GM23248 (cell line): ENCODE data around the gene FLVCR1.
"Not testable (repeated sequence)": the region's sequence is repeated elsewhere in the genome, so short reads cannot be mapped to it uniquely, and the experiment has no call there.

Experiments
- EZH2 ChIP-seq: fragments of 200-600 bp; sonication (generic); IDR thresholded peaks from 2 replicates; pipeline ENCODE4 v1.6.1; 2018; ENCODE audit warnings: antibody characterized with exemption, mild to moderate bottlenecking; ENCODE audit not compliant: insufficient read depth, poor library complexity, severe bottlenecking
- EZH2phosphoT487 ChIP-seq: fragments of 200-600 bp; sonication (generic); IDR thresholded peaks from 2 replicates; pipeline ENCODE4 v1.6.1; 2018; ENCODE audit warnings: antibody characterized with exemption, moderate library complexity, mild to moderate bottlenecking, low read depth; ENCODE audit not compliant: insufficient read depth

DNA sequence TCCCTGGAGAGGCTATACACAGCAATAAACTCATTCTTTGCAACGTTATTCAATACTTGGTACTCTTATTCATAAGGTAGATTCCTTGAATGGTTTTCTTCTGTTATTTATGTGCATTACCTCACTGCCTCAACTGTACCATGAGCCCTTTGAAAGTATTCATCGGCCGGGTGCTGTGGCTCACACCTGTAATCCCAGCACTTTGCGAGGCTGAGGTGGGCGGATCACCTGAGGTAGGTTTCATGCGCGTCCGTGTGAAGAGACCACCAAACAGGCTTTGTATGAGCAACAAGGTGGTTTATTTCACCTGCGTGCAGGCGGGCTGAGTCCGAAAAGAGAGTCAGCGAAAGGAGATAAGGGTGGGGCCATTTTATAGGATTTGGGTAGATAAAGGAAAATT, 50.0 kb downstream of the FLVCR1 start:
- not testable (repeated sequence) for TF ChIP-seq EZH2, EZH2phosphoT487
